ENCODE results near the gene NEIL1. TPM values are rescaled to one million over a fixed set of nuclear protein-coding genes. Genes with fewer than 3 reads are reported as not detected.
A peak's percentile ranks its signal among the peaks of the same experiment; 100 is the strongest.
"Not testable (repeated sequence)": the region's sequence is repeated elsewhere in the genome, so short reads cannot be mapped to it uniquely, and the experiment has no call there.

NEIL1 gene, protein sequence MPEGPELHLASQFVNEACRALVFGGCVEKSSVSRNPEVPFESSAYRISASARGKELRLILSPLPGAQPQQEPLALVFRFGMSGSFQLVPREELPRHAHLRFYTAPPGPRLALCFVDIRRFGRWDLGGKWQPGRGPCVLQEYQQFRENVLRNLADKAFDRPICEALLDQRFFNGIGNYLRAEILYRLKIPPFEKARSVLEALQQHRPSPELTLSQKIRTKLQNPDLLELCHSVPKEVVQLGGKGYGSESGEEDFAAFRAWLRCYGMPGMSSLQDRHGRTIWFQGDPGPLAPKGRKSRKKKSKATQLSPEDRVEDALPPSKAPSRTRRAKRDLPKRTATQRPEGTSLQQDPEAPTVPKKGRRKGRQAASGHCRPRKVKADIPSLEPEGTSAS
- 128 and 159 TPM in 2 replicates for total RNA-seq (2014; rRNA removed; shearing (Covaris generic))
- total RNA-seq (2022) = 99.5 and 105 TPM in 2 replicates
- Bru-seq, nascent RNA = percentile 68 among the genes with signal in this experiment
- BruChase-seq, experiment 1, labeled RNA remaining after a 6-hour chase = percentile 86 among the genes with signal in this experiment
- BruChase-seq, experiment 2, labeled RNA remaining after a 2-hour chase = percentile 87 among the genes with signal in this experiment
- long read RNA-seq, partial matches to known transcripts = 11 of 50 reads
- long read RNA-seq, other reads (novel, unspliced or antisense) = 32 of 50 reads

- Histone ChIP-seq H3K4me2 (ENCODE audit: low read length) (peak within 1 kb of the TSS; percentile 89), H3K4me1 (ENCODE audit: insufficient read depth, low read length, poor library complexity, severe bottlenecking) (peaks cover 50% of the 10 kb centered on the region), H2AFZ (ENCODE audit: low read length) (peak within 1 kb of the TSS; percentile 68), H3K79me2 (ENCODE audit: insufficient read depth, low read depth, low read length) (no peaks in the 10 kb centered on the region), H3K36me3 (ENCODE audit: insufficient read depth, low read length) (peaks cover 32% of the 10 kb centered on the region), H4K20me1 (ENCODE audit: insufficient read depth, low read length) (no peaks in the 10 kb centered on the region), H3K9me2 (ENCODE audit: insufficient read depth, low read length) (no peaks in the 10 kb centered on the region), H3K4me3 (ENCODE audit: low read depth, low read length, poor library complexity, severe bottlenecking) (peak within 1 kb of the TSS; percentile 88), H3K9me3 (ENCODE audit: low read length) (no peaks in the 10 kb centered on the region; the same call in 1 of the 2 replicates), H3K27ac (ENCODE audit: low read depth, low read length, poor library complexity, severe bottlenecking) (peak within 1 kb of the TSS; percentile 89)
- TF ChIP-seq, protein P1, sequence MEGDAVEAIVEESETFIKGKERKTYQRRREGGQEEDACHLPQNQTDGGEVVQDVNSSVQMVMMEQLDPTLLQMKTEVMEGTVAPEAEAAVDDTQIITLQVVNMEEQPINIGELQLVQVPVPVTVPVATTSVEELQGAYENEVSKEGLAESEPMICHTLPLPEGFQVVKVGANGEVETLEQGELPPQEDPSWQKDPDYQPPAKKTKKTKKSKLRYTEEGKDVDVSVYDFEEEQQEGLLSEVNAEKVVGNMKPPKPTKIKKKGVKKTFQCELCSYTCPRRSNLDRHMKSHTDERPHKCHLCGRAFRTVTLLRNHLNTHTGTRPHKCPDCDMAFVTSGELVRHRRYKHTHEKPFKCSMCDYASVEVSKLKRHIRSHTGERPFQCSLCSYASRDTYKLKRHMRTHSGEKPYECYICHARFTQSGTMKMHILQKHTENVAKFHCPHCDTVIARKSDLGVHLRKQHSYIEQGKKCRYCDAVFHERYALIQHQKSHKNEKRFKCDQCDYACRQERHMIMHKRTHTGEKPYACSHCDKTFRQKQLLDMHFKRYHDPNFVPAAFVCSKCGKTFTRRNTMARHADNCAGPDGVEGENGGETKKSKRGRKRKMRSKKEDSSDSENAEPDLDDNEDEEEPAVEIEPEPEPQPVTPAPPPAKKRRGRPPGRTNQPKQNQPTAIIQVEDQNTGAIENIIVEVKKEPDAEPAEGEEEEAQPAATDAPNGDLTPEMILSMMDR (conservative IDR thresholded peaks at IDR 0.05; ENCODE audit: low read length) = no peak
- no peak for TF ChIP-seq EZH2phosphoT487 (IDR thresholded peaks at IDR 0.05; ENCODE audit: borderline replicate concordance, low read depth, low read length)
- BruUV-seq (replicated peaks) = TSS peak; percentile 95
- ChIA-PET CTCF (ENCODE audit: unreplicated experiment) (no interaction called here), POLR2A (interaction anchor here (1.1 kb wide), 1 partner anchor 23 kb away, joined by 3 read pairs; no protein-coding TSS in a partner anchor)
- DNase-seq (ENCODE audit: low spot score) = no peak
- intact Hi-C loops (cut with micrococcal nuclease; ENCODE audit: unreplicated experiment) = loop anchor here (1.0 to 5.0 kb wide), 3 partner anchors 21 to 295 kb away; partner anchors contain the start of genes IMP3 and MAN2C1
Observed at GRCh38 chr15:75346796-75347221, at the start of gene NEIL1. Gene NEIL1, plus strand, starts transcription at chr15:75347039. Its CDS starts 1,867 bp downstream, at chr15:75348906.

DNA sequence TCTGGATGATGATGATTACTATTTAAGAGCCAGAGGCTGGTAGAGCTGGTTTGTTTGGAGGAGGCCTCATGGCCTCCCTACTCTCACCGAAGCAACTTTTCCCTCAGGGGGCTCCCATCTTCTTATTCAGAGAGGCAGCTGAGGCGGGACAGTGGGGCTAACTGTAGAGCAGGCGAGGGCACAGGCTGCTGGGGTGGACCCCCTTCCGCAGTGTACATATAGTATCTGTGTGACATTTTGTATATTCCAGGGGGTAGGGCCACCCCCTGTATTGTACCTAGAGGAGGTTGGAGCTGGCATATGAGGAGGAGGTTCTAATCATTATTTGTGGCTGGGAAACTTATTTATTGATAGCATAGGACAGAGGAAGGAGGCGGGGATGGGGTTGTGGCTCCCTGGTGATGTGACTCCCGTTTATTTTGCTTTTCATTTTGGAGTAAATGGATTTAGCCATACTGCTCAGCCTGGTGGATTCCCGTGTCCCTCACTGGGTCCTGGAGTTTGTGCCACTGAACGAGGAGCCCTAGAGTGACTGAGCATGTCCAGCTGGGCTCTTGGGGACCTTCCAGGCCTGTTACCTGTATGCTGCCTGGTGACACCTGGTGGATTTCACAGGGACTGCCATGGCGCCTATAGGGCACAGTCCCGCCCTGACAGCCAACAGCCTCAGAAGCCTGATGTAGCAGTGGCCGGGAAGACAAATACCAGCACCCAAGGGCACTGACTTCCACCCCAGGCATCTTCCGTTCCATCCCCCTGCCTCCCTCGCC lies 48.1 kb upstream of the NEIL1 start:
- H2AFZ ChIP-seq (ENCODE audit: low read length); CTCF ChIA-PET (ENCODE audit: unreplicated experiment); H4K20me1 ChIP-seq (ENCODE audit: insufficient read depth, low read length); H3K9me3 ChIP-seq (ENCODE audit: low read length); H3K27ac ChIP-seq (ENCODE audit: low read depth, low read length, poor library complexity, severe bottlenecking); BruUV-seq (replicated peaks); H3K9me2 ChIP-seq (ENCODE audit: insufficient read depth, low read length); POLR2A ChIA-PET; DNase-seq (ENCODE audit: low spot score); H3K79me2 ChIP-seq (ENCODE audit: insufficient read depth, low read depth, low read length); H3K4me3 ChIP-seq (ENCODE audit: low read depth, low read length, poor library complexity, severe bottlenecking); intact Hi-C loops (cut with micrococcal nuclease; ENCODE audit: unreplicated experiment); H3K4me2 ChIP-seq (ENCODE audit: low read length); H3K4me1 ChIP-seq (ENCODE audit: insufficient read depth, low read length, poor library complexity, severe bottlenecking); H3K36me3 ChIP-seq (ENCODE audit: insufficient read depth, low read length): not testable (repeated sequence)

GRCh38 chr15:75299311-75299688 lies 47.5 kb upstream of the NEIL1 start:
- DNase-seq (ENCODE audit: low spot score); H3K4me3 ChIP-seq (ENCODE audit: low read depth, low read length, poor library complexity, severe bottlenecking); H4K20me1 ChIP-seq (ENCODE audit: insufficient read depth, low read length); H3K27ac ChIP-seq (ENCODE audit: low read depth, low read length, poor library complexity, severe bottlenecking); H3K4me1 ChIP-seq (ENCODE audit: insufficient read depth, low read length, poor library complexity, severe bottlenecking); H3K79me2 ChIP-seq (ENCODE audit: insufficient read depth, low read depth, low read length); BruUV-seq (replicated peaks); H3K36me3 ChIP-seq (ENCODE audit: insufficient read depth, low read length); H3K9me3 ChIP-seq (ENCODE audit: low read length); CTCF ChIA-PET (ENCODE audit: unreplicated experiment); H2AFZ ChIP-seq (ENCODE audit: low read length); POLR2A ChIA-PET; H3K4me2 ChIP-seq (ENCODE audit: low read length); intact Hi-C loops (cut with micrococcal nuclease; ENCODE audit: unreplicated experiment); H3K9me2 ChIP-seq (ENCODE audit: insufficient read depth, low read length): not testable (repeated sequence)
- TF ChIP-seq, protein P1 (conservative IDR thresholded peaks at IDR 0.05; ENCODE audit: low read length) = peak; percentile 62

DNA sequence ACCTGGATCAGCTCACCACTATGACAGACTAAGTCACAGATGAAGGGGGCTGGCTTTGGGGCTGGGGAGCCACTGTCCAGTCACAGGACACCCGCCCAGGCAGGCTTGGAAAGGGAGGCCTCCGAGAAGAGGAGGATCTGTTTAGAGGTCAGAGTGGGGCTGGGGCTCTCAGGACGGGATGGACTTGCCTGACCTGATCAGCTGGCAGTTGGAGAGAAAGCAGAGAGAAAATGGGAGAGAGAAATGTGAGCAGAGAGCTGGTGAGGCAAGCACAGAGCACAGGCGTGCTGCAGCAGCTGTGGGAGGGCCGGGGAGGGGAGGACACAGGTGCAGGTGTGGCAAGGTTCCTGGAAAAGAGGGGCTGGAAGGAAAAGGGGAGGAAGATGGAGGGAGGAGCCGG lies 46.8 kb upstream of the NEIL1 start:
- BruUV-seq (replicated peaks); H2AFZ ChIP-seq (ENCODE audit: low read length); H4K20me1 ChIP-seq (ENCODE audit: insufficient read depth, low read length); DNase-seq (ENCODE audit: low spot score); H3K4me3 ChIP-seq (ENCODE audit: low read depth, low read length, poor library complexity, severe bottlenecking); H3K4me2 ChIP-seq (ENCODE audit: low read length); H3K27ac ChIP-seq (ENCODE audit: low read depth, low read length, poor library complexity, severe bottlenecking); H3K9me2 ChIP-seq (ENCODE audit: insufficient read depth, low read length); H3K79me2 ChIP-seq (ENCODE audit: insufficient read depth, low read depth, low read length); H3K36me3 ChIP-seq (ENCODE audit: insufficient read depth, low read length); H3K4me1 ChIP-seq (ENCODE audit: insufficient read depth, low read length, poor library complexity, severe bottlenecking); POLR2A ChIA-PET; H3K9me3 ChIP-seq (ENCODE audit: low read length); CTCF ChIA-PET (ENCODE audit: unreplicated experiment): not testable (repeated sequence)
- intact Hi-C loops (cut with micrococcal nuclease; ENCODE audit: unreplicated experiment) = loop anchor here (10.0 kb wide), 2 partner anchors 55 to 275 kb away; partner anchors contain the start of gene PPCDC
